ENCODE results near the gene SPRR5.

GRCh38 chr1:152946651-152947256 is at the start of gene SPRR5:
- no peak for TF ChIP-seq CTCF (IDR thresholded peaks at IDR 0.05; ENCODE audit: insufficient read depth, low read depth, low read length)
- no peak for TF ChIP-seq EZH2 (IDR thresholded peaks at IDR 0.05; ENCODE audit: insufficient read depth, low read length)
